Epithelial cell of esophagus (primary cell): ENCODE measurements around the gene SH3PXD2A.

ENCODE experiments used
- DNase-seq: peaks from one replicate; pipeline ENCODE4 v3.0.0; 2010; ENCODE audit warnings: low read depth
- H3K4me3 ChIP-seq: 2 replicates; pipeline ENCODE4 v1.5.1; 2011; ENCODE audit warnings: mild to moderate bottlenecking, low read length, control low read depth
- CTCF ChIP-seq: IDR thresholded peaks from 2 replicates; pipeline ENCODE4 v1.5.1; 2011; ENCODE audit warnings: low read depth, mild to moderate bottlenecking, low read length, control low read depth, inconsistent platforms; ENCODE audit not compliant: insufficient read depth; ENCODE audit errors: missing control alignments

SH3PXD2A gene

GRCh38 chr10:103851261-103851660, 4.1 kb downstream of the SH3PXD2A start:
- no peak for TF ChIP-seq CTCF
- H3K4me3 ChIP-seq: peak overlapping the region; percentile 0
- DNase-seq: no peak

- no peak for TF ChIP-seq CTCF
- H3K4me3 ChIP-seq: peak overlapping the region; percentile 21
Measured at GRCh38 chr10:103850572-103850895, 4.8 kb downstream of the SH3PXD2A start.

DNA sequence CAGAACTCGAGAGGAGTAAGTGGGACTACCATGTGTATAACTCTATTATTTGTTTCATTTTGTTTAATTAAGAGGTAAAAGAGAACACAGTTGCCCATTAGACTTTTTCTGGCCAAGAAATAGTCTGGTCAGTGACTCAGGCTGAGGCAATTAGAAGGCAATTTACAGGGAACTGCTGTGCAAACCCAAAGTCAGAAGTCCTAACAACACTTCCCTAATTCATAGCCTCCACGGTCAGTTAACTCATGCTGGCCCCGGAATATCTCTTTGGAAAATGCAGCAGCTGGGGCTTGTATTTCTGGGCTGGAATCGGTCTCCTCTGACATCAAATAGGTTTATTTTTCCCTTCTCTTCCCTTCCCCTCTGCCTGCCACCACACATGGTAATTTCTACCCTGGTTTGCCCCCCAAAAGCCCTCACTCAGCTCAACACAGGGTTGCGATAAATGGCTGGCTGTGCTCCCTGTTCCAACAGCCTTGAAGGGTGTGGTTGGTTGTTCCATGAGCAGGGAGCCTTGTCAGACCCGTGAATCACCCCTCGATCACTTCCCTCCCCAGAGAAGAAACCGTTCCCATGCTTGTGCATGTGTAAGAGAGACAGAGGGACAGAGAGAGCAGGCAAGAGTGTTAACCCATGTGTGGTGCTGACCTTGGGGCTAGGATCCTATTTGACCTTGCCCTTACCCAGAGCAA, 5.3 kb downstream of the SH3PXD2A start:
- TF ChIP-seq CTCF: no peak
- peak overlapping the region; percentile 21 for H3K4me3 ChIP-seq
- peak; percentile 90 for DNase-seq

More at GRCh38 chr10:103850572-103850895, 4.8 kb downstream of the SH3PXD2A start:
- no peak for DNase-seq

GRCh38 chr10:103849212-103849877, 6.0 kb downstream of the SH3PXD2A start:
- no peak overlapping the region for H3K4me3 ChIP-seq
- no peak for TF ChIP-seq CTCF
- no peak for DNase-seq

DNA sequence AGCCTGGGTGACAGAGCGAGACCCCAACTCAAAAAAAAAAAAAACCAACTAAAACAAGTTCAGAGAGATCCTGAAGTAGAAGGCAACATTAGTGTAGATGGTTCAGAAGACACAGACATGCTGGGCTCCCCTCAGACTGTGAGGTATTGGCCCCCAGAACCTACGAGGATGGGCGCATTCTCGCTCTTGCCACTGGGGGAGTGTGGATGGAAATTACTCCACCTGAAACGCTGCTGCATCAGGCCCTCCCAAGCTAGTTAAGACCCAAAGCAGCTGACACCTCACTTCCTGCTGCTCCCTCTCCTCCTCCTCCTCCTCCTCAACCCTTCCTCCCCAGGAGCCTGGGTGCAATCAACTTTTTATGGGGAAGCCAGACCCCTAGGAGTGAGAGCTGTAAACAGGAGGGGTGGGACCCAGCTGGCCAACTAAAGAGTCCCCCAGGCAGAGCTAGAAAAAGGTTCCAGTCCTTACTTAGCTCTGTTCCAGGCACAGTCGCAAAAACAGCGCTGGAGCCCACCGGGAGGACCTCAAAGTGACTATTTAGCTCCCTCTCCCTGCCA, 7.4 kb downstream of the SH3PXD2A start:
- H3K4me3 ChIP-seq: no peak overlapping the region
- DNase-seq: no peak
- peak; percentile 24 for TF ChIP-seq CTCF

GRCh38 chr10:103847346-103847745, 8.0 kb downstream of the SH3PXD2A start:
- no peak overlapping the region for H3K4me3 ChIP-seq
- TF ChIP-seq CTCF: no peak
- no peak for DNase-seq
